GDM1 (cell line): ENCODE data around the gene PXMP2.

Experiments used
- DNase-seq: peaks from one replicate; lab custom pipeline; 2025; lab: John Stamatoyannopoulos, UW

PXMP2 gene

GRCh38 chr12:132695431-132695830 is 8.0 kb downstream of the PXMP2 start:
- no peak for DNase-seq

GRCh38 chr12:132698341-132698740 is 11.0 kb downstream of the PXMP2 start:
- no peak for DNase-seq

GRCh38 chr12:132700212-132700822 is 12.9 kb downstream of the PXMP2 start:
- DNase-seq, result no peak

DNA sequence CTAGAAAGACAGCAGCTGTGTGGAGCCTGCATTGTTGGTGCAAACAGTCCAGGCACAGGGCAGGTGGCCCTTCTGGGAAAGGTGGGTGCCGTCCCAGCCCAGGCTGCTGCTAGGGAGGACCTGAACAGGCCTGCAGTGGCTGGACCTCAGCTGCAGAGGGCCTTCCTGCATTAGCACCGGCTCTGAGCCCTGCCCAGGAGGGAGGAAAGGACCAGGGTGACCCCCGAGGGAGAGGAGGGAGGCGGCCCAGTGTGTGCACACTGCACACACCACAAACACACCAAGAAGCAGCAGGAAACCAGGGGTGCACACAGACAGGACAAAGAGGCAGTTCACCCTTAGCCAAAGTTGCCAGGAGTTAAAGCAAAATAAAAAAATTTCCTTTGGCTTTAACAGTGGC is 15.3 kb downstream of the PXMP2 start:
- no peak for DNase-seq

DNA sequence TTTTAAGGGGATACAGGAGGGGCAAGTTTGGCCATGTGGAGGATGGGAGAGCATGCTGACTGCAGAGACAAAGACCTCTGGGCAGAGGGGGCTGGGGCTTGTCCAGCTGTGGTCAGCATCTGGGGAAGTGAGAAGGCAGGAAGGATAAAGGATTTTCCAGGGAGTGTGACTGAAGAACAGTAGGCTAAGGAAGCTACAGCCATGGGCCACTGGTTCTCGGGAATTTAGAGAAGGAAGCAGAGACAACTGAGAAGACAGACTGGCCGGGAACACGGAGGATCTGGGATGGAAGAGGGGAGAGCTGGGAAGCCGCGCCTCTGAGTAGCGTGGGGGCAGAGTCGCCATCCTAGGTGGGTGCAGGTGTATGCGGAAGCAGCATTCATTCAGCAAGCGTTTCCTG is 16.3 kb downstream of the PXMP2 start:
- no peak for DNase-seq

DNA sequence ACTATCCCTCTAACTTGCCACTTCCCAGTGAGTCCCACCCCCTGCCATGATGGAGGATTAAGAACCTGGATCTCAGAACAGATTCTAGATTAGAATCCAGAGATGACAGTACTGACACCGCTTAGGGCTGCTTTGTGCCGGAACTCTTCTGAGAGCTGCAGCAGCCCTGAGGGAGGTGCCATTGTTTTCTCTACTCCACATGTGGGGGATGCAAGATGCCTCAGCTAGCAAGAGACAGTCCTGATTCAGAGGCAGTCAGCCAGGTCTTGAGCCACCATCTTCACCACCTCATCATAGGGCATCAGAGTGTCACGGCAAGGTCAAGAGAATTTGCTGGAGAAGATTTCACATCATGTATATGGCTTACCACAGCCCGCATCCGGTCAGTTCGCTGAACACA is 19.9 kb downstream of the PXMP2 start:
- DNase-seq, result no peak

- DNase-seq, result no peak
These were observed 20.8 kb downstream of the PXMP2 start for GRCh38 chr12:132708150-132708549.

DNA sequence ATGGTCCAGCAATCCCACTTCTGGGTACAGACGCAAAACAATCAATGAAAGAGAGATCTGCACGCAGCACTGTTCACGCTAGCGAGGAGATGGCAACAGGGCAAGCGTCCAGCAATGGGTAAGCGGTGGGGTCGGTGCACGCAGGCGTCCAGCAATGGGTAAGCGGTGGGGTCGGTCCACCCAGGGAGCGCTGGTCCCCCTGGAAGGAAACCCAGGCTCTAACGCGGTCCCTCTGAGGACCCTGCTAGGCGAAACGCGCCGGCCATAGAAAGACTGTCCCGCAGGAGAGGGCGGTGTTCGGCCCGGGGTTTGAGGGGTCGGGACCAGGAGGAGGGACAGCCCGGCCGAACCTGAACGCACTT is 22.6 kb downstream of the PXMP2 start:
- DNase-seq, result no peak

GRCh38 chr12:132710405-132711079 is 23.2 kb downstream of the PXMP2 start, which contains the start of gene PGAM5:
TSS of gene PGAM5 (plus strand) at chr12:132710842. CDS start at chr12:132710877, 35 bp downstream.
- peak; percentile 89 for DNase-seq

- no peak for DNase-seq
These were observed 23.9 kb downstream of the PXMP2 start for GRCh38 chr12:132711080-132711843.

GRCh38 chr12:132713123-132713522 is 25.7 kb downstream of the PXMP2 start:
- DNase-seq, result no peak

DNA sequence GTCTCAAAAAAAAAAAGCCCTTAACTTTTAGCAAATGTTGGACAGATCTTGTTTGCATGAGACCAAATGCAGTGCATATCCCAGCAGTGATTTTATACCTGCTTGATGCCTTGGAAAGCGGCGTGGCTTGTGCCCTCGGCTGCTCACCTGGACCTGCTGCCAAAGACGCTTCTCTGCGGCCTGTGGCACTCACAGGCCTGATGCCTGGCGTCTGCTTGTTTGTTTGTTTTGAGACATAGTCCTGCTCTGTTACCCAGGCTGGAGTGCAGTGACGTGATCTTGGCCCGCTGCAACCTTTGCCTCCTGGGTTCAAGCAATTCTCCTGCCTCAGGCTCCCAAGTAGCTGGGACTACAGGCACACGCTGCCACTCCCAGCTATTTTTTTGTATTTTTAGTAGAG is 28.5 kb downstream of the PXMP2 start:
- no peak for DNase-seq

DNA sequence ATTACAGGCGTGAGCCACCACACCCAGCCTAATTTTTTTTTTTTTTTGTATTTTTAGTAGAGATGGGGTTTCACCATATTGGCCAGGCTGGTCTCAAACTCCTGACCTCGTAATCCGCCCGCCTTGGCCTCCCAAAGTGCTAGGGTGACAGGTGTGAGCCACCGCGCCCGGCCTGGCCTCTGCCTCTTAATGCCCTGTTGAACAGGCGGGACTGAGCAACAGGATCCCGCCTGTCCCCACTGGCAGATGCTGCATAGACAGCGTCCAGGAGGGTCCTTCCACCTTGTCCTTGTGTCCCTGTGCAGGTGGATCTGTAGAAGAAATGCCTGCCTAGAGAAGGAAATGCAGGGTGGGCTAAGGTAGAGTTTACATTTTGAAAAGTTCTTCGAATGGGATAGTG is 29.0 kb downstream of the PXMP2 start:
- DNase-seq, result no peak

DNA sequence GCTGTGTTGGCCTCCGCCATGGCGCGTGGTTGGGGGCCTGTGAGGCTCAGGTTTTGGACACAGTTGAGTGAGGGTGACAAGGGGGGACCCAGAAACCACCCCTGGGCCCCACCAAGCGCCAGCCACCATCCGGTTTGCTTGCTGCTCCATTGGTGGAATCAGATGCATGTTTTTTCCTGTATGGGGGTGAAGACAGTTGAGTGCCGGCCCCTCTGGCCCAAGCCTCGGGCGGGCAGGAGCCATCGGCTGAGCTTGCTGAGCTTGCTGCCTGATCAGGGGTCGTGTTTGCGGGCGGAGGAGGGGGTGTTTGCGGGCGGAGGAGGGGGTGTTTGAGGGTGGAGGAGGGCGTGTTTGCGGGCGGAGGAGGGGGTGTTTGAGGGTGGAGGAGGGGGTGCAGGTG is 29.6 kb downstream of the PXMP2 start:
- no peak for DNase-seq

DNA sequence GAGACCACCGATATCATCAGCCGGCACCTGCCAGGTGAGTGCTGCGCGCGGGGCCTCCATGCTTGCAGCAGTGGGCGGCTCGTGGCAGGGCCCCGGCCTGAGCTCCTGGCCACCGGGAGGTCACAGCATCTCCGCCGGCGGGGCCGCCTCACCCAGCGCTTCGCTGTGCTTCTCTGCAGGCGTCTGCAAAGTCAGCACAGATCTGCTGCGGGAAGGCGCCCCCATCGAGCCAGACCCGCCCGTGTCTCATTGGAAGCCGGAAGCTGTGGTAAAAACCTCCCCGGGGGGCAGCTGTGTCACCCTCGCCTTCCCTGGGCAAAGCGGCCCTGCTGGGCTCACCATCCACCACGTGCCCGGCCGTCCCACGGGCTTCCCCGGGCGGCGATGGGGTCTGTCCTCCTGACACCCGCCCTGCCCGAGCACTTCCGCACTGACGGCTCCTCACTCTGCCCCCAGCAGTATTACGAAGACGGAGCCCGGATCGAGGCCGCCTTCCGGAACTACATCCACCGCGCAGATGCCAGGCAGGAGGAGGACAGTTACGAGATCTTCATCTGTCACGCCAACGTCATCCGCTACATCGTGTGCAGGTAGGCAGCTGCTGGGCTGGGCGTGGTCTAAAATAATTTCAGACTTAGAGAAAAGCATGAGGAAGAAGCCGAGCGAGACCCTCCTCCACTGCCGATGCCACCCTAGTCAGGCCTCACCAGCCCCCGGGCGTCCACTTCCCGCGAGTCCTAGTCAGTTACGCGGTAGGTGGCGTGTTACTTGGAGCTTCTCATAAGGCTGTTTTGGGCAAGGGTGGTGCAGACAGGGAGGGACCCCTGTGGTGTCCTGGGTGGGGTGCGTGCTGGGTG is 30.4 kb downstream of the PXMP2 start:
- DNase-seq, result no peak

DNA sequence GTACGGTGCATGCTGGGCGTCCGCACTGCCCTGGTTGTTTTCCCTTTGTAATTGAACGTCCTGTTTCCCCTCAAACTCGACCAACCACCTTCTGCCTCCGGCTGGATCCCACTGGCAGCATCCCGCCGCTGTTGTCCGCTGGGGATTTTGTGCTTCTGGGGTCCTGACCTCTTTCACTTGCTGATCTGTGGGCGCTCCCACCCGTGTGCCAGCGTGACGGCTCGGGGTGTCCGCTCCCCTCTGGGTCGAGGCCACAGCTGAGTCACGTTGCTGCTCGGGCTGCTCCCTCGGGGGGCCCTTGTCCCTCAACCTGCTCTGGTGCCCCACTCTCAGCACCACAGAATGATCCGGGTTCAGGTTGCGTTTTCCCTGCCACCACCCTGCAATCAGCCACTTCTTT is 31.3 kb downstream of the PXMP2 start:
- DNase-seq, result no peak

- DNase-seq, result no peak
These were observed 32.0 kb downstream of the PXMP2 start for GRCh38 chr12:132719141-132719953.

- no peak for DNase-seq
These were observed 32.6 kb downstream of the PXMP2 start for GRCh38 chr12:132719954-132720324.

- DNase-seq, result no peak
These were observed 33.4 kb downstream of the PXMP2 start for GRCh38 chr12:132720606-132721345.

DNA sequence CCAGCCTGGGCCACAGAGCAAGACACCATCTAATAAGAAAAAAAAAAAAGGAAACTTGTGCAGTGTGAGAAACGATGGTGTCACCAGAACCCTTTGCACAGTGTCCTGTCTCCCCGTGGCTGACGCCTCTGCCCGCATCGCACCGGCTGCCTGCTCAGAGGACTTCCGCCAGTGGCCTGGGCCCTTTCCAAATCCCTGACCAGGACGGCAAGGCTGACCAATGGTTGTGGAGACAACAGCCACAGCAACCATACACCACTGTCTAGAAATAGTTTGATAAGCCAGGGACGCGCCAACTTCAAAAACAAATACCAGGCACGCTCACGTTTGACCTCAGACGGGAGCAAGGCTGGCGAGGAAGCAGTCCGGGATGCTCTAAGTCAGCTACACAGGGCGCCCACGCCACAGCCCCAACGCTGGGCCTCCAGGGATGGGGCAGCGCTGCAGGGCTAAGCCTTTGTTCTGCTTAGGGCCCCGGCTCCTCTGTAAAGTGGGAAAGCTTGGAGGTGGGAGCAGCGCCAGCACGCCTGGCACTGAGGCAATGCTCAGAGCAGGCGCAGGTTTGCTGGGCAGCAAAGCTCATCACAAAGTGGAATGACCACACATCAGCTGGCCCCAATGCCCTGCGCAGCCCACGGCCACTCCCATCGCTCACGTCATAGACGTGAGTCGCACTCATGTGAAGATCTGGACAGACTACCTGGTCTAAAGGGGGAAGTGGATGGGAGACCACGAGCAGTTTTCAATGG is 35.8 kb downstream of the PXMP2 start:
- no peak for DNase-seq
